ENCODE results near the gene PHLPP2. TPM values are rescaled to one million over a fixed set of nuclear protein-coding genes. Genes with fewer than 3 reads are reported as not detected.

Gene PHLPP2
- total RNA-seq, 1 donor from 2014 or later: 6.6 TPM

DNA sequence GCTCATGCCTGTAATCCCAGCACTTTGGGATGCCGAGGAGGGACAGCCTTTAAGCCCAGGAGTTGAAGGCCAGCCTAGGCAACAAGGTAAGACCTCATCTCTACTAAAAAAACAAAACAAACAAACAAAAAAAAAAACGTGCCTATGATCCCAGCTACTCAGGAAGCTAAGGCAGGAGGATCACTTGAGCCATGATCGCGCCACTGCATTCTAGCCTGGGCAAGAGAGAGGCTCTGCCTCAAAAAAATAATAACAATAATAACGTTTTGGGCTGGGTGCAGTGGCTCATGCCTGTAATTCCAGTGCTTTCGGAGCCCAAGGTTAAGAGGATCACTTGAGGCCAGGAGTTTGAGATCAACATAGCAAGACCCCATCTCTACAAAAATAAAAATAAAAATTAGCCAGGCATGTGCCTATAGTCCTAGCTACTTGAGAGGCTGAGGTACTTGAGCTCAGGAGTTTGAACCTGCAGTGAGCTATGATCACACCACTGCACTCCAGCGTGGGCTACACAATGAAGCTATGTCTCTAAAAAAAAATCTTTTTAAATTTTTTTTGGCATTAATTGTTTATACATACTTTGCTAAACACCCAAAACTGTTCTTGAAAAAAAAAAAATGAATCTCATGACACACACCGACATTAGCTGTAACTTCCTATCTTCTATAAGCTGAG, 3.3 kb downstream of the PHLPP2 start:
- Histone ChIP-seq H3K27me3 (ENCODE audit: low read depth) (no peaks in the 10 kb centered on the region), H3K9me3 (no peaks in the 10 kb centered on the region), H3K4me3 (no peak overlapping the region), H3K36me3 (no peaks in the 10 kb centered on the region), H3K4me1 (peaks cover 18% of the 10 kb centered on the region), H3K27ac (no peak overlapping the region)
- ATAC-seq: no peak
- no peak for DNase-seq
- intact Hi-C loops (cut with DNase I): no loop called here
- TF ChIP-seq, protein P1, sequence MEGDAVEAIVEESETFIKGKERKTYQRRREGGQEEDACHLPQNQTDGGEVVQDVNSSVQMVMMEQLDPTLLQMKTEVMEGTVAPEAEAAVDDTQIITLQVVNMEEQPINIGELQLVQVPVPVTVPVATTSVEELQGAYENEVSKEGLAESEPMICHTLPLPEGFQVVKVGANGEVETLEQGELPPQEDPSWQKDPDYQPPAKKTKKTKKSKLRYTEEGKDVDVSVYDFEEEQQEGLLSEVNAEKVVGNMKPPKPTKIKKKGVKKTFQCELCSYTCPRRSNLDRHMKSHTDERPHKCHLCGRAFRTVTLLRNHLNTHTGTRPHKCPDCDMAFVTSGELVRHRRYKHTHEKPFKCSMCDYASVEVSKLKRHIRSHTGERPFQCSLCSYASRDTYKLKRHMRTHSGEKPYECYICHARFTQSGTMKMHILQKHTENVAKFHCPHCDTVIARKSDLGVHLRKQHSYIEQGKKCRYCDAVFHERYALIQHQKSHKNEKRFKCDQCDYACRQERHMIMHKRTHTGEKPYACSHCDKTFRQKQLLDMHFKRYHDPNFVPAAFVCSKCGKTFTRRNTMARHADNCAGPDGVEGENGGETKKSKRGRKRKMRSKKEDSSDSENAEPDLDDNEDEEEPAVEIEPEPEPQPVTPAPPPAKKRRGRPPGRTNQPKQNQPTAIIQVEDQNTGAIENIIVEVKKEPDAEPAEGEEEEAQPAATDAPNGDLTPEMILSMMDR (IDR thresholded peaks at IDR 0.05): no peak

DNA sequence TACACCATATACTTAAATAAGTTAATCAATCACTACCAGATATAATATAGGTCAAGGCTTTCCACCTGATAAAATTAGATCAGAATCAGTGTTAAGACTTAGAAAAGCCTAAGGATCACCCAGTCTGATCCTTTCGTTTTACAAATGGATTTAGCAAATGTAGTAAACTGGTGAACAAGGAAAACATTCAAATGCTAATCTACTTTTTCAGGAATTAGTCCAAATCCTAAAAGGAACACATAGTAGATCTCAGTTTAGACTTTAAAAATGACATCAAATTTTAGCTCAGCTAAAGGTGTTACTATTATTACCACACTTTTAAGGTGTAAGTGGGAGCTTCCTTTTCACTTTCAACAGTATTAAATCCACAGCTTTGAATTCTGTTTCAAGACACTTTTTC, 12.0 kb downstream of the PHLPP2 start:
- Histone ChIP-seq H3K4me3 (no peak overlapping the region), H3K27me3 (ENCODE audit: low read depth) (no peaks in the 10 kb centered on the region), H3K4me1 (no peaks in the 10 kb centered on the region), H3K9me3 (no peaks in the 10 kb centered on the region), H3K27ac (no peak overlapping the region), H3K36me3 (peaks cover 4% of the 10 kb centered on the region)
- DNase-seq (no peak), ATAC-seq (no peak)
- intact Hi-C loops (cut with DNase I): no loop called here
- TF ChIP-seq, protein P1 (IDR thresholded peaks at IDR 0.05): no peak

DNA sequence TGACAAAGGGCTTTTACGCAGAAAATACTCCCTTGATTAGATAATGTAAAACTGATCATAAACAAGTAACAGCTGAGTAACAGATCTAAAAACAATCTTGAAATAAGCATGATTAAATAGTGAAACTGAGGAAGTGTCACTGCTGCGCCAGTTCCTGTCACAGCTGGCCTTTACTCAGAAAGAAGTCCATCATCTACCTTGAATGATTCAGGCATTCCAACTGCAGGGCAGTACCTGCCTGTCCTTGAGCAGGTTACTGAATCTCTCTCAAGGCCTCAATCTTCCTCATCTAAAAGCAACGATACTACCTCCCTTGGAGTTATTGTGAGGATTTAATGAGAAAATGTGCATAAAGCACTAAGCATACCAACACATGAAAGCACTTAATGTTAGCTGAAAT, 12.7 kb downstream of the PHLPP2 start:
- Histone ChIP-seq H3K27me3 (ENCODE audit: low read depth) (no peaks in the 10 kb centered on the region), H3K9me3 (no peaks in the 10 kb centered on the region), H3K4me1 (no peaks in the 10 kb centered on the region), H3K4me3 (no peak overlapping the region), H3K36me3 (peaks cover 4% of the 10 kb centered on the region), H3K27ac (no peak overlapping the region)
- TF ChIP-seq, protein P1 (IDR thresholded peaks at IDR 0.05): no peak
- DNase-seq: no peak
- no peak for ATAC-seq
- intact Hi-C loops (cut with DNase I): no loop called here

DNA sequence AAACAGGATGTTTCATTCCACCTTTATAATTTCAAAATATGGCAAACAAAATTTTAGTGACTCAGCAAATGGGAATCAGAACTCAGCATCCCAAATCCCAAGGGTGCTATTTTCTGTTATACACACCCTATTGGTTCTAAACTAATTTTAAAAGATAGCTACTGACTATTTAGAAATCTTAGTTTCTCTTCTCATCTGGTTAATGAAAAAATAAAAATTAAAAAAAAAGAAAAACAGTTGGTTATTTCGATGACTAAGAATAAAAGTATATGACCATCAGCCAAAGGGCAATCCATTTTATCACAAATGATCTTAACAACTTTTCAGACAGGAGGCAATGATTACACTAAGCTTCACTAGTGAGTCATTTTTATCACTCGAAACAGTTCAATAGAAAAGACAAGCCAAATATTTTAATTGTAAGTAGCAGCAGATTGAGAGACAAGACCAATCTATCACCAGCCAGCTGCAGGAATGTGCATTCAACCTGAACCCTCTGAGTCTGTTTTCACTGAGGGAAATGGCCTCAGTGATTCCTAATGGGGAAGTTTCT, 15.2 kb downstream of the PHLPP2 start:
- H3K9me3 ChIP-seq: no peaks in the 10 kb centered on the region
- H3K36me3 ChIP-seq: peaks cover 4% of the 10 kb centered on the region
- no peaks in the 10 kb centered on the region for H3K4me1 ChIP-seq
- DNase-seq: no peak
- intact Hi-C loops (cut with DNase I): no loop called here
- TF ChIP-seq, protein P1 (IDR thresholded peaks at IDR 0.05): no peak
- no peak for ATAC-seq
- no peak overlapping the region for H3K4me3 ChIP-seq
- no peak overlapping the region for H3K27ac ChIP-seq
- no peaks in the 10 kb centered on the region for H3K27me3 ChIP-seq (ENCODE audit: low read depth)

DNA sequence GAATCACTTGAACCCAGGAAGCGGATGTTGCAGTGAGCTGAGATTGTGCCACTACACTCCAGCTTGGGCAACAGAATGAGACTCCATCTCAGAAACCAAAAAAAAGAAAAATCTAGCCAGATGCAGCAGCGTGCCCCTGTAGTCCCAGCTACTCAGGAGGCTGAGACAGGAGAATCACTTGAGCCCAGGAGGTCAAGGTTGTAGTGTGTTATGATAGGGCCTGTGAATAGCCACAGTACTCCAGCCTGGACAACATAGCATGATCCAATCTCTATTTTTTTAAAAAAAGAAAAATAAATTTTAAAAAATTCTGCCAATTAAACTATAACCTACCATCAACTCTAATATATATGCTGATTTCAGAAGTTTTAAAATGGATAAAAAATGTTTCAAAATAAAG, 15.8 kb downstream of the PHLPP2 start:
- Histone ChIP-seq H3K4me1 (no peaks in the 10 kb centered on the region), H3K9me3 (no peaks in the 10 kb centered on the region), H3K27me3 (ENCODE audit: low read depth) (no peaks in the 10 kb centered on the region), H3K4me3 (no peak overlapping the region), H3K36me3 (peaks cover 4% of the 10 kb centered on the region), H3K27ac (no peak overlapping the region)
- no peak for ATAC-seq
- no peak for DNase-seq
- TF ChIP-seq, protein P1 (IDR thresholded peaks at IDR 0.05): no peak
- intact Hi-C loops (cut with DNase I): no loop called here
